ENCODE measurements around the gene SSBP2. TPM values are rescaled to one million over a fixed set of nuclear protein-coding genes. Genes with fewer than 3 reads are reported as not detected.

SSBP2 gene
- total and polyA plus RNA-seq, 2 donors (not counting 3 experiments of a cell fraction or from before 2014, with no cell fraction given): 9.6 to 11.5 TPM

DNA sequence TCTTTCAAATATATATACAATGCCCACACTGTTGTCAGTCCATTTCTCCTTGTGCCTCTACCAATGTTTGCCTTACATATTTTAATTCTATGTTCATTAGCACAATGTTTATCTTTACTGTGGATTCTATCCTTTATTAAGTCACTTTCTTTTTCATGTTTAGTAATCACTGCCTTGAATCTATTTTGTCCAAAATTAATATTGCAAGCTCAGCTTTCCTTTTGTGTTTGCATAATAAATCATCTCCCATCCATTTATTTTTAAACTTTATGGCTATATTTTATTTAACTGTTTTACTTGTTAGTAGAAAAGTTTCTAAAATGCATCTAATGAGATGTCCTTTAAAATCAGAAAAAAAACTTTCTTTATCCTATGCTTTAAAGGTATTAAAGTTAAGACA, 230.1 kb downstream of the SSBP2 start:
- POLR2A ChIA-PET: no interaction called here
- Histone ChIP-seq H3K27me3 (ENCODE audit: control insufficient read depth in 2 of 2, insufficient read depth in 2 of 2, low read length in 2 of 2) (no peaks in the 10 kb centered on the region), H4K20me1 (replicated peaks; ENCODE audit: control insufficient read depth, extremely low read depth, insufficient read depth, low read length) (no peaks in the 10 kb centered on the region), H3K36me3 (ENCODE audit: control insufficient read depth in 2 of 2, extremely low read depth in 1 of 2, insufficient read depth in 2 of 2, low read length in 2 of 2) (no peaks in the 10 kb centered on the region), H3K9ac (replicated peaks; ENCODE audit: extremely low read depth, insufficient read depth, low read length) (no peak overlapping the region), H3K9me1 (replicated peaks; ENCODE audit: control insufficient read depth, extremely low read depth, insufficient read depth, low read length) (no peaks in the 10 kb centered on the region), H3K4me1 (ENCODE audit: control insufficient read depth, extremely low read depth, insufficient read depth, low read length) (peaks cover 8% of the 10 kb centered on the region), H3K79me2 (ENCODE audit: control insufficient read depth, insufficient read depth, low read length) (no peaks in the 10 kb centered on the region), H3K27ac (ENCODE audit: insufficient read depth, low read depth, low read length) (no peak overlapping the region), H2AFZ (ENCODE audit: low read depth, low read length) (no peak overlapping the region), H3K4me2 (ENCODE audit: insufficient read depth, low read length) (no peak overlapping the region), H3K9me3 (replicated peaks; ENCODE audit: control insufficient read depth, insufficient read depth, low read length) (no peaks in the 10 kb centered on the region), H3K4me3 (replicated peaks in 1 of 3; ENCODE audit: insufficient read depth in 1 of 3, low read depth in 1 of 3, low read length in 3 of 3) (no peak overlapping the region)
- intact Hi-C loops (cut with micrococcal nuclease) (no loop called here), dilution Hi-C loops (cut with MboI; ENCODE audit: extremely low pct_ligation_motif_present, low sequenced_read_pairs) (no loop called here)
- no peak for TF ChIP-seq POLR2A (IDR thresholded peaks at IDR 0.05; ENCODE audit: low read depth, low read length)
- no peak for TF ChIP-seq POLR2AphosphoS5 (IDR thresholded peaks at IDR 0.05; ENCODE audit: insufficient read depth, low read depth, low read length)
- TF ChIP-seq, protein P1, sequence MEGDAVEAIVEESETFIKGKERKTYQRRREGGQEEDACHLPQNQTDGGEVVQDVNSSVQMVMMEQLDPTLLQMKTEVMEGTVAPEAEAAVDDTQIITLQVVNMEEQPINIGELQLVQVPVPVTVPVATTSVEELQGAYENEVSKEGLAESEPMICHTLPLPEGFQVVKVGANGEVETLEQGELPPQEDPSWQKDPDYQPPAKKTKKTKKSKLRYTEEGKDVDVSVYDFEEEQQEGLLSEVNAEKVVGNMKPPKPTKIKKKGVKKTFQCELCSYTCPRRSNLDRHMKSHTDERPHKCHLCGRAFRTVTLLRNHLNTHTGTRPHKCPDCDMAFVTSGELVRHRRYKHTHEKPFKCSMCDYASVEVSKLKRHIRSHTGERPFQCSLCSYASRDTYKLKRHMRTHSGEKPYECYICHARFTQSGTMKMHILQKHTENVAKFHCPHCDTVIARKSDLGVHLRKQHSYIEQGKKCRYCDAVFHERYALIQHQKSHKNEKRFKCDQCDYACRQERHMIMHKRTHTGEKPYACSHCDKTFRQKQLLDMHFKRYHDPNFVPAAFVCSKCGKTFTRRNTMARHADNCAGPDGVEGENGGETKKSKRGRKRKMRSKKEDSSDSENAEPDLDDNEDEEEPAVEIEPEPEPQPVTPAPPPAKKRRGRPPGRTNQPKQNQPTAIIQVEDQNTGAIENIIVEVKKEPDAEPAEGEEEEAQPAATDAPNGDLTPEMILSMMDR (IDR thresholded peaks at IDR 0.05; ENCODE audit: extremely low read depth in 1 of 2, insufficient read depth in 1 of 2, low read depth in 1 of 2, low read length in 2 of 2): no peak
- TF ChIP-seq, protein P2, sequence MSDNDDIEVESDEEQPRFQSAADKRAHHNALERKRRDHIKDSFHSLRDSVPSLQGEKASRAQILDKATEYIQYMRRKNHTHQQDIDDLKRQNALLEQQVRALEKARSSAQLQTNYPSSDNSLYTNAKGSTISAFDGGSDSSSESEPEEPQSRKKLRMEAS (IDR thresholded peaks at IDR 0.05; ENCODE audit: insufficient read depth, insufficient read length): no peak
- no peak for TF ChIP-seq FOS (IDR thresholded peaks at IDR 0.05; ENCODE audit: borderline replicate concordance, insufficient read depth, low read length)
- TF ChIP-seq JUN (IDR thresholded peaks at IDR 0.05; ENCODE audit: borderline replicate concordance, insufficient read depth, insufficient read length, low read depth): no peak
- TF ChIP-seq MYC (IDR thresholded peaks at IDR 0.05; ENCODE audit: low read depth, low read length): no peak
- no peak for TF ChIP-seq EZH2 (IDR thresholded peaks at IDR 0.05; ENCODE audit: borderline replicate concordance, low read depth, low read length, severe bottlenecking)
- TF ChIP-seq GATA2 (IDR thresholded peaks at IDR 0.05; ENCODE audit: insufficient read depth, insufficient read length, low read depth, low read length): no peak
- FAIRE-seq (no peak), DNase-seq (ENCODE audit: low read depth, low spot score) (no peak)
- CTCF ChIA-PET: interaction anchor here (0.7 kb wide), 1 partner anchor 14 kb away, joined by 3 read pairs; no protein-coding TSS in a partner anchor
- no TSS peak for BruUV-seq (replicated peaks)
